ENCODE results near the gene NELFCD.

The NELFCD gene

DNA sequence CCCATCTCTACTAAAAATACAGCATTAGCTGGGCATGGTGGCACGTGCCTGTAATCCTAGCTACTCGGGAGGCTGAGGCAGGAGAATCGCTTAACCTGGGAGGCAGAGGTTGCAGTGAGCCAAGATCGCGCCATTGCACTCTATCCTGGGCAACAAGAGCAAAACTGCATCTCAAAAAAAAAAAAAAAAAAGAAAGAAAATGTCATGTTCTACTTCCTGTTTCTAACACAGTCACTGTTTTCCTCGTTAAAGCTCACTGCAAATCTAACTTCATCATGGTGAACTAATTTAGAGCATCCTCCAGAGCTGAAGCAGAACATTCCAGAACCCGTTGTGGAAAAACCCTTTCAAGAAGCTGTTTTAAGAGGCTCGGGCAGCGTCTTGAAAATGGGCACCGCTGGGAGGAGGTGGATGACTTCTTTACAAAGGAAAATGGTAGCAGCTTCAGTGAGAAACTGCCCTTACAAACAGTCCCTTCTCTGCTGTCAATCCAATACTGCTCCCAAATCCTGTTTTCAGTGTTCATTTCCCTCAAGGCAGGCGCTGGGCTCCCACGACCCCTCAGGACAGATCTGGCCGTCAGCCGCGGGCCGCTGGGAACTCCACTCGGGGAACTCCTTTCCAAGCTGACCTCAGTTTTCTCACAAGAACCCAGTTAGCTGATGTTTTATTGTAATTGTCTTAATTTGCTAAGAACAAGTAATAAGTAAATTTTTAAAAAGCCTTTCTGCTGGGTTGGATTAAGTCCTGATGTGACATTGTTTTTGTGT is 13.5 kb downstream of the NELFCD start:
- DNase-seq (ENCODE audit: low spot score): no peak

DNA sequence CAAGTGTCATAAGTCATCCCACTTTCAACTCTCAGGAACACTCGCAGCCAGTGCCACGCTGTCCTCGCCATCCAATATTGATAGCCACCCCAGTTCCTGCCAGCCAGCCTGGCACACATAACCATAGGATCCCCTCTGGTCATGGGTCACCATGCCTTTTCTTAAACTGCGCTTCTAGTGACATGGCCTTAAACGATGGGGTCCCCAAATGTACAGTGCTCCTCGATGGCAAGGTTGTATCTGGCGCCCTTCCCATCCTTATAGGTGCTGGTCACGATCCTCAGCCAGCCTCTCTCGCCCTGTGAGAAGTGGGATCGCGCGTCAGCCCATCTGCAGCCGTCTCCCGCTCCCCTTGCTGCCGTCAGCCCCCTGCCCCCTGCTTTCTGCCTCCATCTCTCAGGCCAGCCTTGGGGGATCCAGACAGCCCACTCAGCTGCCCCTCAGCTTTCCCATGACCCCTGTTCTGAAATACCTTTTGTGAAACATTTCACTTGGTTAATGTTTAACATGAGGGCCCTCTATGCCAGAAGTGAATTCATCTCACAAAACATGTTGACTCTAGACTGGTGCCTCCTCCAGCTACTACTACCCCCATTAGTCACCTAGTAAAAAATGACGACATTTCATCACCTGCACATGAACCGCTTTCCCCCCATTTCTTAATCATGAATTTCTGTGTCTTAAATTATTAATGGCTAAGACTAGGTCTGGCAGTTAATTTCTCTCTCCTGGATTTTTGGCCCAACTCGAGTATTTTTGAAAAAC is 14.6 kb downstream of the NELFCD start:
- DNase-seq (ENCODE audit: low spot score): no peak

- no peak for DNase-seq (ENCODE audit: low spot score)
Observed at GRCh38 chr20:58996226-58996611, 15.2 kb downstream of the NELFCD start.

DNA sequence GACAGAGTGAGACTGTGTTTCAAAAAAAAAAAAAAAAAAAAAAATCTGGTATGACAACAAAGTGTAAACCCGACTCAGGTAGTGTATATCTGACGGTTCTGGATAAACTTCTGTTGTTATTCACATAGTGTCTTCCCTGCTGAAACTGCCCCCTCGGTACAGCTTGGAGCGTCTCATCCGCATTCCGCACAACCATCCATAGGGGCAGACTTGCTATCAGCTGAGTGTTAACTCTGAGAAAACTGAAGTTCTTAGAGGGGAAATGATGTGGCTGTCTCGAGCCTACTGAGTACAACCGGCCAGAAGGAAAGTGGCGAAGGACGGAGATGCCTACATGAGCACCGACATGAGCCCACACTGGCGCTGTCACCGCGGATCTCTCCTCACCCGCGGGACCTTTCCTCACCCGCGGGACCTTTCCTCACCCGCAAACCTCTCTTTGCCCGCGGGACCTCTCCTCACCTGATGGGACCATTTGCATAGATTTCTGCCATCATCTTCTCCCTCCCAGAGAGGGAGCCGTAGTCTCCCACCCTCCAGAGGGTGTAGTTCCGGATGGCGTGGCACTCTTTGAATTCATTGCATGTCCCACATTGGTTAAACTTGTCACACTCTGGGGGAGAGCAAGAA is 16.2 kb downstream of the NELFCD start:
- no peak for DNase-seq (ENCODE audit: low spot score)

DNA sequence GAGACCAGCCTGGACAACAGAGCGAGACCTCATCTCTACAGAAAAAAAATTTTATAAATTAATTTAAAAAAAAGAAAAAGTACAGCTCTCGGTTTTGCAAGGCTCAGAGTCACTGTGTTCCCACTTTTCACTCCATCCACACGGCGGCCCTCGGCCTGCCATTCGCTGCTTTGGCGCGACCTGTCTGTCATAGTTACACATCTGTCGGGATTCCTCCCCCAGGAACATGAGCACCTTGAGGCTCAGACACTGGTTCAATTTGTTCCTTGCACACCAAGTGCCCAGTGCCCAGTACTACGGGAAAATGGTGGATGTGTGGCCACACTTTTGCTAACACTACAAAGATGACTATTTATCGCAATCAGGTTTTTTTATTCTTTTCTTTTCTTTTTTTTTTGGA is 17.6 kb downstream of the NELFCD start:
- no peak for DNase-seq (ENCODE audit: low spot score)

- DNase-seq (ENCODE audit: low spot score): no peak
Observed at GRCh38 chr20:59000326-59000725, 19.3 kb downstream of the NELFCD start.

GRCh38 chr20:59001068-59001448 is 20.0 kb downstream of the NELFCD start:
- no peak for DNase-seq (ENCODE audit: low spot score)

- no peak for DNase-seq (ENCODE audit: low spot score)
Observed at GRCh38 chr20:59001449-59002171, 20.6 kb downstream of the NELFCD start.

GRCh38 chr20:59002388-59002787 is 21.3 kb downstream of the NELFCD start:
- no peak for DNase-seq (ENCODE audit: low spot score)

DNA sequence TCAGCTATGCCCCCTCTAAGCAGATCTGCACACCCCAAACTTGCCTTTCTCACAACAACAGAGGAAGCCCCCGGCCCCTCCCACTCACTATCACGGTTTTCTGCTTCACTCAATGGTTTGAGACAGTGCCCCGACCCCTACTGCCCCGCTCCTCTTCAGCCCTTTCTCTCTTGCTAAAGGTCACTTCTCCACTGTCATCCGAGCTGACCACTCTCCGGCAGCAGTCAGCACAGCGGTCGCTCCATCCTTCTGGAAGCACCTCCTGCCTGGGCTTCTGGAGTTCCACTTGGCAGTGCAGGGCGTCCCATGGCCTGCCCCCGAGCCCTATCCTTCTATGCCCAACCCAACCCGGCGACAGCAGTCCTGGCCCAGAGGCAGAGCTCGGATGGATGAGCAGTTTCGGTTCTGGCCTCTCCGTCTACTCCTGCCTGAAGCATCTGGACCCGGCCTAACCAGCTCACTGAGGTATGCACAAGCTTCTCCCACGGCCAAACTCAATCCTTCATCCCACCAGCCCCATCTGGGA is 21.9 kb downstream of the NELFCD start:
- no peak for DNase-seq (ENCODE audit: low spot score)

GRCh38 chr20:59003836-59004492 is 22.9 kb downstream of the NELFCD start:
- DNase-seq (ENCODE audit: low spot score): no peak

DNA sequence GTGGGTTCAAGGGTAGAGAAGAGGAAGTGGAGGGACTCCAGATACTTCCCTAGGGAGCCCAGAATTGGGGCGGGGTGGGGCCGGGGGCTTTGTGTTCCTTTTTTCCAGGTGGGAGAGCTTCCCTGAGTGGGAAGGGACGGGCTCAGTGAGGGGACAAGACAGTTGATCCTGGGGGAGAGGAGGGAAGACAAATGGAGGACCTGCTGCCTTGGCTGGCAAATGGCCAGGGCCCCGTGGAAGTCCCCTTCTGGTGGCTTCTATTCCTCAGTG is 23.4 kb downstream of the NELFCD start:
- DNase-seq (ENCODE audit: low spot score): no peak

- DNase-seq (ENCODE audit: low spot score): no peak
Observed at GRCh38 chr20:59004763-59005522, 23.9 kb downstream of the NELFCD start.

DNA sequence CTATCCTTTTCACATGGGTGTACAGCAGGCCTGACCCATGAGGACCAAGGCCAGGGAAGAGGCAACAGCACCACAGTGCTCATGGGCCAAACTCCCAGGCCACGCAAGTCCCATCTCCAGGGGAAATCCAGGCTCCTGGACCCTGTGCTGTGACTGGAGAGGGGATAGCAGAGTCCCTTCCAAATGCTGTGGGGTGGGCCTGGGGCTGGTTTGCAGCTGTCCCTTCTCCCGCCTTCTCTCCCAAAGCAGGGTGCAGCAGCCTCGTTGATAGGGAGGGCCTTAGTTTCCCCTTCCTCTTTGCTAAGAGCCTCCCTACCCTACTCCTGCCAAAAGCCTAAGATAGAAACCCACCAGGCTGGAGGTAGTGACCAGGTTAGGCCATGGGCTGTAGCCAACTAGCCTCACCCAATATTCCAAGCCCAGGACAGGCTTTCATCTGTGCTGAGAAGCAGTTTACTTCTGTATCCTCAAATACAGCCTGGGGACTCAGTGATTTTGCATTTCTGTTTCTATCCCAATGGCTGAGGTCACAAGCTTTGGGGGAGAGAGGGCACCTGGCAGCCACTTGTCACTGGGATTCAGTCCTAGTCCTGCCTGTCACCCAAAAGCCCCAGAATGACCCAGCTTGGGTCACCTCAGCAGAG is 24.6 kb downstream of the NELFCD start:
- no peak for DNase-seq (ENCODE audit: low spot score)

GRCh38 chr20:59006167-59006863 is 25.3 kb downstream of the NELFCD start:
- DNase-seq (ENCODE audit: low spot score): no peak

- no peak for DNase-seq (ENCODE audit: low spot score)
Observed at GRCh38 chr20:59006864-59007664, 26.0 kb downstream of the NELFCD start, which contains the start of gene CTSZ. TSS of gene CTSZ (minus strand) at chr20:59007254. CDS start at chr20:59007128, 126 bp downstream.

DNA sequence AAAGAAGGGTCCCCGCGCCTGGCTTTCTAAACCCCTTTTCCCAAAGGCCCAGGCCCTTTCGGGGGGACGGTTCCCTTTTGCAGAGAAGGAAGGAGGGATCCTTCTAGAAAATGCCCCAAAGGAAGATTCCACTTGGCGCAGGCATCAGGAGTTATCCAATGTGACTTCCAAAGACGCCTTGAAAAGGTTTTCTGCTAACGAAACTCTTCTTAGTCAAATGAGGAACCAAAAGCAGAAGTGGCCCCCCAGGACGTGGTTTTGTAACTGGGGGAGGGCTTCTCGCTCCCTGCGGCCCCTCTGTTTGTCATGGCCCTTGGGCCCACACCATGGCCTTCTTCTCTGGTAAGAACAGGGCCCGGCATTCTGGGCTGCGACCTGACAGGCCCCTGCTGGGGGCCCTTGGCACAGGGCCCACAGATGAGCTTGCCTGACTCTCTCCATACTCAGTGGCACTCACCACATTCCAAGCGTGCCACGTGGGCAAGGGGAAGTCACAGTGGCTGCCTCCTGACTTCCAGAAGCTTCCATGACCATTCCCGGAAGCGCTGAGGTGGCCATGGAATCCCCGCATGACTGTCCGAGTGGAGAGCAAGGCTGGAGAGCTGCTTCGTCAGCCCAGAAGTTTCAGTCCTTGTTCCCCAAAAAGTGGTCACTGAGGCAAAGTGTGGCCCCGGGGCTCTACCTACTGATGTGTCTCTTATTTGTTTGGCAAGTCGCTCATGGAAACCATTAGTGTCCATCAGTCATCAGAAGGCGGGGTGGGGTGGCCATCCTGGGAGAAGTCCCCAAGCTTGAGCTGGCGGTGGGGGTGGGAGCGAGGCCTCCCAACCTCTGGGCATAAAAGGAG is 26.8 kb downstream of the NELFCD start:
- no peak for DNase-seq (ENCODE audit: low spot score)

GRCh38 chr20:59008715-59009336 is 27.8 kb downstream of the NELFCD start:
- no peak for DNase-seq (ENCODE audit: low spot score)
